Caco-2 (cell line): ENCODE measurements around the gene SDSL. TPM values are rescaled to one million over a fixed set of nuclear protein-coding genes. Genes with fewer than 3 reads are reported as not detected.

Source experiments
- BruUV-seq: library from RNA; stranded (reverse); fragments of 400-500 nt; replicated peaks from 2 replicates; lab custom pipeline; 2021; lab: Mats Ljungman, UMichigan
- CTCF ChIA-PET: fragments of 300-600 bp; sonication (Branson Sonifier 250); formaldehyde crosslinking; loops from one replicate; lab custom pipeline; 2022; ENCODE audit warnings: antibody characterized with exemption; lab: Charles Lee
- POLR2A ChIA-PET: fragments of 300-600 bp; sonication (Branson Sonifier 250); formaldehyde crosslinking; loops from one replicate; lab custom pipeline; 2022; ENCODE audit warnings: antibody characterized with exemption; lab: Charles Lee
- DNase-seq, 2 experiments: peaks; one replicate each; pipeline versions ENCODE4 v3.0.0 to v3.0.0-alpha.2; 2020 to 2022
- H3K27me3 ChIP-seq: replicated peaks from 2 replicates; pipeline ENCODE4 v1.6.0; 2011; ENCODE audit warnings: low read length; ENCODE audit not compliant: control insufficient read depth, insufficient read depth
- H3K36me3 ChIP-seq: 2 replicates; pipeline ENCODE4 v1.5.1; 2011; ENCODE audit warnings: low read length; ENCODE audit not compliant: control insufficient read depth, insufficient read depth
- H3K4me1 ChIP-seq: fragments of 250-450 bp; sonication (Bioruptor Pico); 2 replicates; pipeline ENCODE4 v1.5.1; 2020; ENCODE audit warnings: mild to moderate bottlenecking
- H3K4me3 ChIP-seq: 2 replicates; pipeline ENCODE4 v1.5.1; 2011; ENCODE audit warnings: low read depth, mild to moderate bottlenecking, control low read depth, low read length
- H3K9me3 ChIP-seq: fragments of 250-450 bp; sonication (Bioruptor Pico); 2 replicates; pipeline ENCODE4 v1.5.1; 2020; ENCODE audit warnings: mild to moderate bottlenecking, moderate library complexity
- H3K27ac Mint-ChIP-seq: one replicate; pipeline ENCODE4 v1.8.0; 2022; ENCODE audit warnings: mixed read lengths; ENCODE audit not compliant: unreplicated experiment
- H3K27me3 Mint-ChIP-seq: one replicate; pipeline ENCODE4 v1.8.0; 2022; ENCODE audit warnings: mixed read lengths; ENCODE audit not compliant: insufficient read depth, unreplicated experiment
- H3K36me3 Mint-ChIP-seq: one replicate; pipeline ENCODE4 v1.8.0; 2022; ENCODE audit warnings: mild to moderate bottlenecking, mixed read lengths; ENCODE audit not compliant: insufficient read depth, unreplicated experiment
- H3K4me1 Mint-ChIP-seq: one replicate; pipeline ENCODE4 v1.8.0; 2022; ENCODE audit warnings: low read depth, mixed read lengths; ENCODE audit not compliant: unreplicated experiment
- H3K4me3 Mint-ChIP-seq: one replicate; pipeline ENCODE4 v1.8.0; 2022; ENCODE audit warnings: mild to moderate bottlenecking, moderate library complexity, mixed read lengths; ENCODE audit not compliant: unreplicated experiment
- H3K9me3 Mint-ChIP-seq: one replicate; pipeline ENCODE4 v1.8.0; 2022; ENCODE audit warnings: mixed read lengths; ENCODE audit not compliant: unreplicated experiment
- intact Hi-C: fragments of 100-400 bp; cut with micrococcal nuclease; formaldehyde crosslinking; loops from one replicate; pipeline ENCODE4 v1.10.0; 2022; ENCODE audit not compliant: unreplicated experiment
- total RNA-seq: library from RNA; stranded (reverse); gene quantifications from 2 replicates; pipeline ENCODE4 v1.2.3, GENCODE V29; 2022
- TF ChIP-seq, protein P1 (sequence below), 2 experiments: fragments of 200-600 bp in 1 of 2; IDR thresholded peaks; 1 replicate in 1 of 2; 2 replicates in 1 of 2; pipeline versions ENCODE4 v1.5.1 to v1.8.0; 2011 to 2022; ENCODE audit warnings: antibody characterized with exemption in 1 of 2, control low read depth in 1 of 2, inconsistent platforms in 1 of 2, low read depth in 1 of 2, low read length in 1 of 2, mild to moderate bottlenecking in 1 of 2, moderate library complexity in 1 of 2; ENCODE audit not compliant: insufficient read depth in 1 of 2, severe bottlenecking in 1 of 2, unreplicated experiment in 1 of 2

SDSL gene
- total RNA-seq, 1 experiment from 2014 or later, result 4.5 TPM

DNA sequence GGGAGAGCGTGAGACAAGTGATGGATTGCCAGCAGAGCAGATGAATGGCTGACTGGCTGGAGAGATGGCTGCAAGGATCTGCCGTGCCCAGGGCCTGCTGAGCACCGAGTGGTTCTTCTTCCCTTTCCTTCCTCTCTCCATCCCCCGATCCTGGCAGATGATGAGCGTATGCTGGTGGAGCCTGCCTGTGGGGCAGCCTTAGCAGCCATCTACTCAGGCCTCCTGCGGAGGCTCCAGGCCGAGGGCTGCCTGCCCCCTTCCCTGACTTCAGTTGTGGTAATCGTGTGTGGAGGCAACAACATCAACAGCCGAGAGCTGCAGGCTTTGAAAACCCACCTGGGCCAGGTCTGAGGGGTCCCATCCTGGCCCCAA lies 15.5 kb downstream of the SDSL start:
- no peak overlapping the region for H3K4me3 Mint-ChIP-seq
- no peaks in the 10 kb centered on the region for H3K9me3 ChIP-seq
- H3K27ac Mint-ChIP-seq, result no peak overlapping the region
- no peaks in the 10 kb centered on the region for H3K9me3 Mint-ChIP-seq
- H3K4me3 ChIP-seq, result no peak overlapping the region
- TF ChIP-seq, protein P1, sequence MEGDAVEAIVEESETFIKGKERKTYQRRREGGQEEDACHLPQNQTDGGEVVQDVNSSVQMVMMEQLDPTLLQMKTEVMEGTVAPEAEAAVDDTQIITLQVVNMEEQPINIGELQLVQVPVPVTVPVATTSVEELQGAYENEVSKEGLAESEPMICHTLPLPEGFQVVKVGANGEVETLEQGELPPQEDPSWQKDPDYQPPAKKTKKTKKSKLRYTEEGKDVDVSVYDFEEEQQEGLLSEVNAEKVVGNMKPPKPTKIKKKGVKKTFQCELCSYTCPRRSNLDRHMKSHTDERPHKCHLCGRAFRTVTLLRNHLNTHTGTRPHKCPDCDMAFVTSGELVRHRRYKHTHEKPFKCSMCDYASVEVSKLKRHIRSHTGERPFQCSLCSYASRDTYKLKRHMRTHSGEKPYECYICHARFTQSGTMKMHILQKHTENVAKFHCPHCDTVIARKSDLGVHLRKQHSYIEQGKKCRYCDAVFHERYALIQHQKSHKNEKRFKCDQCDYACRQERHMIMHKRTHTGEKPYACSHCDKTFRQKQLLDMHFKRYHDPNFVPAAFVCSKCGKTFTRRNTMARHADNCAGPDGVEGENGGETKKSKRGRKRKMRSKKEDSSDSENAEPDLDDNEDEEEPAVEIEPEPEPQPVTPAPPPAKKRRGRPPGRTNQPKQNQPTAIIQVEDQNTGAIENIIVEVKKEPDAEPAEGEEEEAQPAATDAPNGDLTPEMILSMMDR (IDR thresholded peaks at IDR 0.05; ENCODE audit: insufficient read depth in 1 of 2, low read depth in 1 of 2, low read length in 1 of 2, severe bottlenecking in 1 of 2, unreplicated experiment in 1 of 2), result no peak
- peaks cover 6% of the 10 kb centered on the region for H3K4me1 Mint-ChIP-seq
- H3K36me3 Mint-ChIP-seq, result no peaks in the 10 kb centered on the region
- ChIA-PET POLR2A (no interaction called here), CTCF (no interaction called here)
- H3K4me1 ChIP-seq, result no peaks in the 10 kb centered on the region
- intact Hi-C loops, result no loop called here
- H3K27me3 ChIP-seq, result no peaks in the 10 kb centered on the region; the same call in 1 of the 2 replicates
- H3K27me3 Mint-ChIP-seq, result no peaks in the 10 kb centered on the region
- no TSS peak for BruUV-seq
- no peaks in the 10 kb centered on the region for H3K36me3 ChIP-seq
- no peak for DNase-seq

- Histone ChIP-seq H3K9me3 (no peaks in the 10 kb centered on the region), H3K4me3 (no peak overlapping the region), H3K36me3 (no peaks in the 10 kb centered on the region), H3K4me1 (no peaks in the 10 kb centered on the region), H3K27me3 (no peaks in the 10 kb centered on the region; the same call in 1 of the 2 replicates)
- TF ChIP-seq, protein P1 (IDR thresholded peaks at IDR 0.05; ENCODE audit: insufficient read depth in 1 of 2, low read depth in 1 of 2, low read length in 1 of 2, severe bottlenecking in 1 of 2, unreplicated experiment in 1 of 2), result no peak
- no TSS peak for BruUV-seq
- DNase-seq, result no peak
- no peak overlapping the region for H3K4me3 Mint-ChIP-seq
- H3K27ac Mint-ChIP-seq, result no peak overlapping the region
- ChIA-PET CTCF (no interaction called here), POLR2A (no interaction called here)
- H3K9me3 Mint-ChIP-seq, result no peaks in the 10 kb centered on the region
- H3K36me3 Mint-ChIP-seq, result no peaks in the 10 kb centered on the region
- intact Hi-C loops, result loop anchor here (1.0 kb wide), 1 partner anchor 474 kb away; no protein-coding TSS in a partner anchor
- H3K4me1 Mint-ChIP-seq, result peaks cover 6% of the 10 kb centered on the region
- H3K27me3 Mint-ChIP-seq, result no peaks in the 10 kb centered on the region
Measured at GRCh38 chr12:113438523-113439300, 16.5 kb downstream of the SDSL start.

- H3K27me3 Mint-ChIP-seq, result no peaks in the 10 kb centered on the region
- no peak overlapping the region for H3K4me3 Mint-ChIP-seq
- H3K27ac Mint-ChIP-seq, result no peak overlapping the region
- no TSS peak for BruUV-seq
- CTCF ChIA-PET, result no interaction called here
- Histone ChIP-seq H3K27me3 (no peaks in the 10 kb centered on the region; the same call in 1 of the 2 replicates), H3K9me3 (no peaks in the 10 kb centered on the region), H3K4me3 (no peak overlapping the region), H3K36me3 (no peaks in the 10 kb centered on the region), H3K4me1 (no peaks in the 10 kb centered on the region)
- intact Hi-C loops, result loop anchor here (1.0 kb wide), 1 partner anchor 473 kb away; no protein-coding TSS in a partner anchor
- H3K36me3 Mint-ChIP-seq, result no peaks in the 10 kb centered on the region
- no peak for DNase-seq
- POLR2A ChIA-PET, result no interaction called here
- peaks cover 6% of the 10 kb centered on the region for H3K4me1 Mint-ChIP-seq
- H3K9me3 Mint-ChIP-seq, result no peaks in the 10 kb centered on the region
- TF ChIP-seq, protein P1 (IDR thresholded peaks at IDR 0.05; ENCODE audit: insufficient read depth in 1 of 2, low read depth in 1 of 2, low read length in 1 of 2, severe bottlenecking in 1 of 2, unreplicated experiment in 1 of 2), result no peak
Measured at GRCh38 chr12:113439301-113439597, 17.1 kb downstream of the SDSL start.
